GM21717 (cell line): ENCODE results near the gene HBEGF.

Source experiments
- ATAC-seq: cut with Tn5 transposase; IDR thresholded peaks from one replicate; pipeline ENCODE4 v1.9.1; 2021; ENCODE audit warnings: mild to moderate bottlenecking, moderate library complexity; ENCODE audit not compliant: unreplicated experiment

HBEGF gene

DNA sequence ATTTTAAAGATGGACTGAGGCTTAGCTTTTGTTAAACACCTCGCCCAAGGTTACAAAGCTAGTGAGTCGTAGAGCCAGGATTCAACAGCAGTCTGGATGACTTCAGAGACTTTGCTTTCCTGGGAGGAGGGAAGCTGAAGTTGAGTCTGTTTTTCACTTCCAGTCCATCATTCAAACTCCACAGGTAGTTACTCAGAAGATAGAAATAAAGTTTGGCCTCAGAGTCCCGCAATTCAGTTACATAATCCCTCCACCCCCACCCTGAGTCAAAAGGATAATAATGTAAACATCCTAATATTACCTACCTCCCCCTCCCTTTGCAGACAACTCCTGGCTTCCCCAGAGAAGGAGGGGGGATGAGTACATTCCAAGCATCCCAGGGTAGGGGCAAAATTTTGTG lies 8.1 kb downstream of the HBEGF start:
- ATAC-seq: no peak

DNA sequence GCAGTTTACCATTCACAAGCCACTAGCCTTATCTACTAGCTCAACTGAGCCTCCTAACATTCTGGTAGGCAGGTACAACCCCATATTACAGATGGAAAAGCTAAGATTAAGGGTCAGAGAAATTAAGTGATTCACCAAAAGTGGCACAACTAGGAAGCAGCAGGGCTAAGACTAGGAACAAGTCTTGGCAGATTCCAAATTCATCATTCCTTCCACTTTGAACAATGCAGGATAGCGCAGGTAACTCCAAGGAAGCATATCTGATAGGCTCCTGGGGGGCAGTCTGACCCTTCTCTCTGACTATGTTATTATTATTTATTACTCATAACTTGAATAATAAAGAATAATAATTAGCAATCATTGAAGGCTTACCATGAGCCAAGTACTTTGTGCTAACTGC lies 8.5 kb downstream of the HBEGF start:
- ATAC-seq: no peak

DNA sequence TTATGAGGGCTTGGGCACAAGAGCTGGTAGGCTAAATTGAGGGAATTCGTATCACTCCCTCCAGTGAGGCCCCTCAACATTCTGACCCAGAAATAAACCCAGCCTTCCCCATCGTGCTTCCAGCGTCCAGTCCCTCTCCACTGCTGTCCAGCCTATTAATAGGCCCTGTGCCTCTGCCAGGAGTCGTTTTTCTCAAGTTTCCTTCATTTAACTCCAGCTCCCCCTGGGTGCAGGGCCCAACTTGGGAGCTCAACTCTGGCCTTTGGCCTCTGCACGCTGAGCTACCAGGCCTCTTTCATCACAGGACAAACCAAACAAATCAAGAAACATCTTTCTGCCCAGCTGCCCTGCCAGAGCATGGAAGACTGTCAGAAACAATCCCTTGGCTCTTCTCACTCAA lies 10.0 kb downstream of the HBEGF start:
- ATAC-seq: no peak

DNA sequence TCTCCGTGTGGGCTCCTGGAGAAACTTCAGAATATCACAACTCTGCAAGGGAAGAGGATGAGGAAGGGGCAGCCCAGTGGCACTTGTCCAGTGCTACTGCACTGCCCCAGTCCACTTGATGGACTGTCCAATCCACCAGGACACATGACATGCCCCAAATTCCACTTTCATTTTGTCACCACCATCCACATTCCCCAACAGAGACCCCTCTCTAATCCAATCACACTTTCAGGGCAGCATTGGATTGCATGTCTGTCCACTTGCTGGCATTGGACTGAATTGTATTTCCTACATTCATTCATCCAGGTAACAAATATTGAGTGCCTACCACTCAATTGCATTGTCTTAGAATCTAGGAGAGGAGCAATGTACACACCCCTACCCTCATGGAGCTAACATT lies 14.8 kb downstream of the HBEGF start:
- no peak for ATAC-seq

DNA sequence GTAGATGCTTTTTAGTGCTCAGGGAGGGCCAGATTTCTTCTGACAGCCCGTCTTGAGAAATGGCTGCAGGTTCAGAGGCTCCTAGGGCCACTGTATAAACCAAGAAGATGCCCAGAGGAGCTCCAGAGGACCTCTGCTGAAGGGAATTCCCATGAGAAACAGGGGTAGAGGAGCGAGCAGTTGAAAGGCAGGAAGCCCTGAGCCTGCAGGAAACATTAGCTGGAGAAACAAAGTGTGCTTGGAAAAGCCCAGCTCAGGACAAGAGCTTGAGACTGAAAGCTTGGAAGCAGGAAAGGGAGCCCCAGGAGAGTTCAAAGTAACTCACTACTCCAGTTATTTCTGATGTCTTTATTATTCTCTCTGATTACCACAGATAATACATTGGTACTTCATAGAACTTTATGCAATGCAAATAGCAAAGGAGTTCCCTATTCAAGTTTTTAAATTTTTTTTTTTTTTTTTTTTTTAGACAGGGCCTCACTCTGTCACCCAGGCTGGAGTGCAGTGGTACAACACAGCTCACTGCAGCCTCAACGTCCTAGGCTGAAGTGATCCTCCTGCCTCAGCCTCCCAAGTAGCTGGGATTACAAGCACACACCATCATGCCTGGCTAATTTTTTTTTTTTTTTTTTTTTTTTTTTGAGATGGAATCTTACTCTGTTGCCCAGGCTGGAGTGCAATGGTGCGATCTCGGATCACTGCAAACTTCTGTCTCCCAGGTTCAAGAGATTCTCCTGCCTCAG lies 16.5 kb downstream of the HBEGF start:
- ATAC-seq: no peak

DNA sequence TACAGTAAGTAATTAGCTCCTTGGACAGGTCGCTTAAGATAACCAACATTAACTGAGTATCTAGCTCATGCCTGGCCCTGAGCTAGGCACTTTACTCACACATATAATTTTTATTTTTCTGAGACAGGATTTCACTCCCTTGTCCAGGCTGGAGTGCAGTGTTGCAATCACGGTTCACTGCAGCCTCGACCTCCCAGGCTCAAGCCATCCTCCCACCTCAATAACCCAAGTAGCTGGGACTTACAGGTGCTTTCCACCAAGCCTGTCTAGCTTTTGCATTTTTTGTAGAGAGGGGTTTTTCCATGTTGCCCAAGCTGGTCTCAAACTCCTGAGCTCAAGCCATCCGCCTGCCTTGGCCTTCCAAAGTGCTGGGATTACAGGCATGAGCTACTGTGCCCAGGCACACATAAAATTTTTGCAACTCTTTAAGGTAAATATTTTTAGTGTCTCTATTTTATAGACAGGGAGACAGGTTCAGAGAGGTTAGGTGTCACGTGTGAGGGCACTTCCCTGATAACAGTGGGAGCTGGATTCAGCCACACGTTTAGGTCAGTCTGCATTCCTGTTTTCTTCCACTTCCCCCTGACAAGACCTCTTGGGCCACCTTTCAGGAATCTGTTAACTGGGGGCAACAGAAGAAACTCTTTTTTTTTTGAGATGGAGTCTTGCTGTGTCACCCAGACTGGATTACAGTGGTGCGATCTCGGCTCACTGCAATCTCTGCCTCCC lies 18.2 kb downstream of the HBEGF start:
- ATAC-seq: no peak

DNA sequence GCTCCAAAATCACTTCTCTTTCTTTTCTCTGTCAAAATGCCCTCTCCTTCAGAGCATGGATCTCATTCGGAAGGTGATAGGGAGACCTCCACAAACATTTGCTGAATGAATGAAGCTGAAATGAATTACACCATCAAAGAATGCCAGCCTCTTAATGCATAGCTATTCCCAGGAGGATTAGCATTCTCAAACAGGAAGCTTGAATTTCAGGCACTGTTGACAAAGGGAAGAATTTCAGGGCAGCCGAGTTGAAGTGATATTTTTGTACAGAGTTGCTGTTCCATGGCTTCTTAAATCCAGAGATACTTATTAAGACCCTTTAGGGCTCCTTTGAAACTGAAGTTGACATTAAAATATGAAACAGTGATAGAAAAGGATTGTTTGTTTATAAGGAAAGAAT lies 18.8 kb downstream of the HBEGF start:
- no peak for ATAC-seq

DNA sequence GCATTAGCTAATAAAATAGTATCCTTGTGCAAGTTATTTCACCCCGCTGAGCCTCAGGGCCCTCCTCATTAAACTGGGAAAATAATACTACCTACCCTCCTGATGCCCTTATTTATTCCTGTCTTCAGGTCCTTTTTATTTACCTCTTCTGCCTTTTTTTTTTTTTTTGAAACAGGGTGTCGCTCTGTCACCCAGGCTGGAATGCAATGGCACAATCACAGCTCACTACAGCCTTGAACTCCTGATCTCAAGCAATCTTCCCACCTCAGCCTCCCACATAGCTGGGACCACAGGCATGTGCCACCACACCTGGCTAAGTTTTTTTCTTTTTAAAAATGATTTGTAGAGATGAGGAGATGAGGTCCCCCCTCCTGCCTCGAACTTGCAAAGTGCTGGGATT lies 20.9 kb downstream of the HBEGF start:
- ATAC-seq: no peak

DNA sequence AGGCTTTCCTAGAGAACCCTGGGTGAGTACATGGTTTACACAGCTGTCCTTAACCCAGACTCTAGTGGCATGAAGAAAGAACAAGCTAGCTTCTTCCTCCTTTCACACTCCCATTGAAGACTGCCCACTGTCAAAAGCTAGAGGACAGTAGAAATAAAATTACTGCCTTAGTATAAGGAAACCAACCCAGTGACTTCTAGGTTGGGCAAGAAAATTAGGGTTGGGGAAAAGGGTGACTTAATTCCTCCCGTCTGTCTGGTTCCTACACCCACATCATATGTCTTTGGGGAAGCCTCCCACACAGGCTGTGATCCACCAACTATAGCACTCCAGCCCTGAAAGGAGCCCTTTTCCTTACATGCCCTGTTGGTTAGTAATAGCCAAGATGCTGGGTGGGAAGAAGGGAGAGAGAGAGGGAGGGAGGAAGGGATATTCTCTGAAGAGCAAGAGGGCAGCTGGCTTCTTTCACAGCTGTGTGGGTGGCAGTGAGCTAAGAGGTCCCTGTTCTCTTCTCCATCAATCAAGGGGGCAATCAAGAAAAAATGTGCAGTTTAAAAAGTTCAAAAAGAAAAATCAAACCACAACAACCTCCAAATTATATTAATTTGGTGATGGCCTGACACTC lies 21.7 kb downstream of the HBEGF start:
- ATAC-seq: no peak

DNA sequence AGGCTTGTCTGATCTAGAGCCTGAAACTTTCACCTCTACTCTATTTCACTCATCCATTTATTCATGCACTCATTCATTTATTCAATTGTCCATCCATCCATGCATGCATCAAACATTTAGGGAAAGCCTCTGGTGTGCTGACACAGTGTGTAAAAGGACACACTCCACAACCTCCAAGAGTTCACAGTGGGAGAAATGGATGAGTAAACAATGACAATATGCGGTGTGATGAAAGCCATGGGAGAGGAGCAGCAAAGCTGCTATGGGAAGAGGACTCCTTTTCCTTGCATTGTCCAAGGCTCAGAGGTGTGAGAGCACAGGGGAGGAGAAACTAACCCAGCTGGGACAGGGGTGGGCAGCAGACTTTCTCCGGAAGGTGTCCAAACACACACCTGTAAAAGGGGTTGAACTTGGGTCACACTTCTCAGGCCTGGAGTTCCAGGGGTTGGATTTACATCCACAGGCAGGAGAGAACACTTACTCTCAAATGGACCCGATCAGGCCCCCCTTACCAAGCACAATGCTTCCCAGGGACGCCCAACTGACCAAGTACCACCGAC lies 22.3 kb downstream of the HBEGF start:
- no peak for ATAC-seq

DNA sequence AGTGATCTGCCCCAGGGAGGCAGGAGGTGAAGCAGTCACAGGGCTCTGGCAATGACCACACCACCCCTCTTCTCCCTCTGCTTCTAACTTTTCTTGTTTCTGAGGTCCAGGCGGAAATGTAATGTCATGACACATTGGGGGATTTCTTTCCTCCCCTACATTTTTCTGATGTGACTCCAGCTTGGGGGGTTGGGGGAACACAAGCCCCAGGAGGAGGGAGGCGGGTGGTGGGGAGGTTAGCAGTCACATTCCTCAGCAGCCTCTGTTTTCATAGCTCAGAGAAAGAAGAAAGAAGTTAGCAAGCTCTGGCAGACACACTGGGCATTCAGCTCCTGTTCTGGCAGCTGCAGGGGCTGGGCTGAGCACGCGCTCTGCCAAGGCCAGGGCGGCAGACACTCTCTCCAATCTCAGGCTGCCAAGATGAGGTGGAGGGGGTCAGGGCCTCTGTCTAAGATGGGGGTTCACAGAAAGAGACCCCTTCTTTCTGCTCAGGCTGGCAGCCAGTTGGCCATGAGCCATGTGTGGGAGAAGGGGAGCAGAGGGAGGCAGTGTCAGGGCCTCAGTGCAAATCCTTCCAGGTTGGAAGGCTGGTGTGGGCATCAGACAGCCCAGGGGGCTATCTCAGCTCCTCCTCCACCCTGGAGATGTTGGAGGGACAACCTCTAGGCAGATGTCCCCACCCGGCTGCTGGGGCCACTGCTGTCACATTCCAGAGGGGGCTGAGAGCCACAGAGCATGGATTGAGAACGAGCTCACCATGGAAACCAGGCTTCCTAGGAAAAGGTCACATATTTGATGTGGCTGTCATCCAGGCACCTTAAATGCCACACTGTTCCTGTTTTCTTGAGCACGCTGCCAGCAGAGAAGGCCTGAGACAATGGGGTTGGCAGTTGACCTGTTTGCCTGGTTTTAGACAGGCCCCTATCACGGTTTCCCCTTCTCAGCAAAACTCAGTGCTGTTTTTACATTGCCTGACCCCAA lies 23.4 kb downstream of the HBEGF start:
- ATAC-seq: no peak

DNA sequence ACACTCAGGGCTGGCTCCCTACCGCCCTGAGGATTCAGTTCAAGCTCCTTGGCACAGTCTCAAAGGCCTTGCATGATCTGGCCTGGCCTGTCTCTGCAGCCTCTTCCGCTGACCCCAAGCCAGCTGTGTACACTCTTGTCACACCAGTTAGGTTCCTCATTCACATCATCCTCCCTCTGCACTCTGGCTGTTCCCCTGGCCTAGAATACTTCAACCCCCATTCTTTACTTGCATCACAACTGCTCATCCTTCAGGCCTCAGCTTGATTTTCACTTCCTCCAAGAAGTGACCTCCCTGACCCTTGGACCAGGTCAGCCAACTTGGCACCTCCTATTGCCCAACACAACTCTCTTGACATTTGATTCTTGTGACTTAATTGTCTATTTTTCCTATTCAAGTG lies 24.6 kb downstream of the HBEGF start:
- ATAC-seq: no peak

DNA sequence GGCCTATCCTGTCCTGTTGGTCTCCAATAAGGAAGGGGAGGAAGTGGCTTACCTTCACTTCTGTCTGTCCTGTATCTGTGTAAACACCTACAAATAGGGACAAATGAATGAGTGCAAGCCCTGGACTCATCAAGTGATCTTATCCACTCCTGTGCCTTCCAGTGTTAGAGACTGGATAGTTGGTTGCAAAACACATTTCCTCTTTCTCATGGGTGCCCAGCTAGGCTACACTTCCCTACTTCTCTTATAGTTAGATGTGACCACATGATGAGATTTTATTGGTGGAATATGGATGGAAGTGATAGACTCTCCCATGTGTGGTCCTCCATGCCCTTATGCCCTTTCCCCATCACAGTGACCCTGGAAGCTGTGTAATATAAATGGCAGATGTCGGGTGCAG lies 26.6 kb downstream of the HBEGF start:
- ATAC-seq: no peak

DNA sequence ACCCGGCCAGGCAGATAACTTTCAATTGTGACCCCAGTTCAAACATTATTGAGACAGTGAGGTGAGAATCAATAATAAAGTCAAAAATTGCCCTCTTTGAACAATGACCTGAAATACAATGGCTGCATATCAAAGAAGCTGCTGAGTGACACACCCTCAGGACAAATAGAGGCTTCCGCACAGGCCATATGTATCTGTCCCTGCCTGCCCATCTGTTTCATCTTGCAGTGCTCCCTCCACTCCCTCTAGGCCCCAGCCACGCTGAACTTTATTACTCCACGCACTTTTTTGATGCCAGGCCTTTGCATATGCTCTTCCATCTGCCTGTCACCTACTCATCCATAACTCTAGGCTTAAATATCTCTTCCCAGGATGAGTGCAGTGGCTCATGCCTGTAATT lies 27.6 kb downstream of the HBEGF start:
- ATAC-seq: no peak

DNA sequence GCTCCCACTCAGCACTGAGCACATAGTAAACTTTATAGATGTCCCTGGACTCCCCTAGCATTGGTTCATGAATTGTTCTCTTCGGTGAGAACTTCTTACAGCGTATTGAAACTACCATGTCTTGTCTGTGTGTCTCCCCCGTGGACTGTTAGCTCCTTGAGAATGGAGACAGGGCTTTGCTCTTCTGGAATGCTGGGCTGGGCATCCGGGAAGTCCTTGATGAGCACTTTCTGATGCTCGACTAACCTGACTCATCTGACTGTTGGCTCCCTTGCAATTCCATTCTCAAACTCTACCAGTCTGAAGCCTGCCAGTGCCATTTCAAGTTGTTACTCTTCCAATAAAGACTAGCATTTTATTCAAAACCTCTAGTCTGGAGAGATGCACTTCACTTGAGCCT lies 28.5 kb downstream of the HBEGF start:
- no peak for ATAC-seq

DNA sequence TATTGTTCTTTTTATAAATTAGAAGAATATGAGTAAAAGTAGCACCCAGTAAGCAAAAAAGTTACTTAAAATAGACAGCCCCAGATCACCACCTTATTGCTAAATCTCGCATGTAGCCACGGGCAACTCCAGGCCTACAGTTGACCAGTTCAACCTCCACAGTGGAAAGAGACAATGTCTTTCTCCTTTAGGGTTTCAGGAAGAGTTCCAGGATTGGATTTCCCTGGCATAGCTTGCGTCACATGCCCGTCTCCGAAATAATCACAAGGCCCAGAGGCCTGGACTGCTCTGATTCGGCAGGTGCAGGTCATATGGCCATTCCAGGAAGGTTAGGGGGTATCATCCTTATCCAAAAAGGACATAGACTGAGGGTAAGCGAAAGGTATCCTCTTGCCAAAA lies 33.6 kb downstream of the HBEGF start:
- no peak for ATAC-seq

DNA sequence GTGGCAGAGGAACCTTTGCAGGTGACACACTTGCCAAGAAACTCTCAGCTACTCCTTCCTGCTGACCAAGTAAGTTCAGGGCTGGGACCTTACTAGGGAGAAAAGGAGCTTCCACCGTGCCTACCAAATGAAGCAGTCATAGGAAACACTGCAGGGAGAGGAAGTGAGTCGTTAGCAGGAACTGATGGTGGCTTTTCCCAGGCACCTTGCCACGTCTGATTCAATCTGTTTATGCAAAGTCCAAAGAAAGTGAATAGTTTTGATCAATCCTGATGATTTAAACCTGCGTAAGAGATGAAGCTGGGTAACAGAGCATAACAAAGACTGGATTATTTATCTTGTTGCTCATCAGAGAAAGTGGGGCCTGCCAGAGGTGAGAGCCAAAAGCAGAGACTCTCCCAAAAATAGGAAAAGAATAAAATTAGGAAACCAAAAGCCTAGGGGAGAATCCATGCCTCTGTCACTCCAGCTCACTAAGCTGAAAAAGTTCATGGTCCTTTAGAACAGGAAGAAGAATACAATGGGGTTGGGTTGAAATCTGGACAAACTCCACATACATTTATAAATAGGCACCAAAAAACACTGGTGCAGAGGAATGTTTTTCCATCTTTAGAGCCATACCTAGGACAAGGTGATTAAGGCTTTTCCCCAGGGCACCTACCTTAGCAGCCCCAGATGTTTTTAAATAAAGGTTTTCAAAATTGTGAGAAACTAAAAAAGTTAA lies 34.2 kb downstream of the HBEGF start:
- no peak for ATAC-seq

DNA sequence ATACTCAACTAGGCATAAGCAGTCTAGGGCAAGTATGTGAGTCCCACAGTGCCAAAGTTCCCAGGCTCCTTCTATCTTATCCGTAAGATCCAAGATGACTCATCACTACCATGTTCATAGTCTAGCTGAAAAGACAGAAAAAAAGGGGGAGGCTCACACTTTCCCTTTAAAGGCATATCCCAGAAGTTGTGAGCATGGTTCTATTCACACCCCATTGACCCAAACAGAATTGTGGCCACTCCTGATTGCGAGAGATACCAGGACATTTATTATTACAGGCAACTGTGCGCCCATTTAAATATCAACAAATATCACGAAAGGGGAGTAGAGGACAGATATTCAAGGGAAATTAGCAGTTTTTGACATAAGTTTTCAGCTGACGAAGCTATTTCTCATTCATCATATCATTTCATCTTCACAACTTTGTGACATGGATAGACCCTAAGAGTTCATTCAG lies 35.4 kb downstream of the HBEGF start:
- no peak for ATAC-seq

DNA sequence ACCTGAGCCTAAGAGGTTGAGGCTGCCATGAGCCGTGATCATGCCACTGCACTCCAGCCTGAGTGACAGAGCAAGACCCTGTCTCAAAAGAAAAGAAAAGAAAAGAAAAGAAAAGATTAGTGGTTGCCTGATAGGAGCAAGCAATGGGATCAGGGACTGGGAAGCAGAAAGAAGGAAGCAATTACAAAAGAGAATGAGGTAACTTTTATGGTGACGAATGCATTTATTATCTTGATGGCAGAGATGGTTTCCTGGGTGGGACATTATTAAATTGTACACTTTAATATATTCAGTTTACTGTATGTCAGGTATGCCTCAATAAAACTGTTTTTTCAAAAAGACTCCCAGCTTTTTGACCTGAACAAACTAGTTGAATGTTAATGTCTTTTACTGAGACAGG lies 36.0 kb downstream of the HBEGF start:
- no peak for ATAC-seq

DNA sequence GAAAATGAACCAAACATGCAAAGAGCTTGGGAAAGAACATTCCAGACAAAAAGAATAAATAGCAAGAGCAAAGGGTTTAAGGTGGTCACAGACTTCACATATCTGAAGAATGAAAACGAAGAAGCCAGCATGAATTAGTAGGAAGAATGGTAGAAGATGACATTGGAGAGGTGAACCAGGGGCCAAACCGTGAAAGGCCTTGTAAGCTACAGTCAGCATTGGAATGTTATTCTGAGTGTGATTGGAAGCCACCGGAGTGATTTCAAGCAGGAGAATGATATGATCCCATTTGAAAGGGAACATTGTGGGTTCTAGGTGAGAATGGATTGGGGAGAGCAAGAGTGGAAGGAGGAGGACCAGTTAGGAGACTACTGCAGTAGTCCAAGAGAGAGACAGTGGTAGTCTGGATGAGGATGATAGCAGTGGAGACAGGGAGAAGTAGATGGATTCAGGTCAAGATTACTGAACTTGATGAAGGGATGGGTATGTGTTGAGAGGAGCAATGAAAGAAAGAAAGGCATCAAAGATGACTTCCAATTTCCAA lies 36.6 kb downstream of the HBEGF start:
- ATAC-seq: no peak
